Kidney (tissue), 14 donors: ENCODE results near the gene TAF12. TPM values are rescaled to one million over a fixed set of nuclear protein-coding genes. Genes with fewer than 3 reads are reported as not detected.
"Not testable (repeated sequence)": the region's sequence is repeated elsewhere in the genome, so short reads cannot be mapped to it uniquely, and the experiment has no call there.

Experiments used
- DNase-seq, 5 donors: peaks; one replicate each; pipeline ENCODE4 v3.0.0-alpha.2; 2013 to 2020
- FAIRE-seq: peaks from 2 replicates; lab custom pipeline; 2012; peaks lifted over from hg19 to GRCh38; lab: Jason Lieb, UNC
- H3K27ac ChIP-seq, 2 donors: one replicate each; pipeline ENCODE4 v1.7.0; 2013; ENCODE audit warnings: low read depth in 2 of 2, low read length in 2 of 2, inconsistent platforms in 1 of 2
- H3K27me3 ChIP-seq: one replicate; pipeline ENCODE4 v1.7.1; 2013; ENCODE audit warnings: low read length, inconsistent platforms; ENCODE audit not compliant: control insufficient read depth, insufficient read depth
- H3K36me3 ChIP-seq, 3 donors: one replicate each; pipeline versions ENCODE4 v1.7.0 to v1.7.1; 2013; ENCODE audit warnings: low read length in 3 of 3, control low read depth in 1 of 3, inconsistent platforms in 1 of 3; ENCODE audit not compliant: insufficient read depth in 3 of 3, control insufficient read depth in 2 of 3
- H3K4me1 ChIP-seq, 3 donors: one replicate each; pipeline versions ENCODE4 v1.7.0 to v1.7.1; 2013; ENCODE audit warnings: low read length in 3 of 3, inconsistent platforms in 1 of 3, low read depth in 1 of 3; ENCODE audit not compliant: control insufficient read depth in 2 of 3, insufficient read depth in 2 of 3
- H3K4me3 ChIP-seq, 3 donors: one replicate each; pipeline versions ENCODE4 v1.7.0 to v1.8.1; 2013; ENCODE audit warnings: low read length in 3 of 3, control low read depth in 1 of 3, inconsistent platforms in 1 of 3
- H3K9ac ChIP-seq, 3 donors: one replicate each; pipeline versions ENCODE4 v1.7.0 to v1.7.1; 2013; ENCODE audit warnings: low read length in 3 of 3, control low read depth in 1 of 3, inconsistent platforms in 1 of 3
- H3K9me3 ChIP-seq, 3 donors: one replicate each; pipeline versions ENCODE4 v1.7.0 to v1.7.1; 2013; ENCODE audit warnings: low read length in 3 of 3, control low read depth in 1 of 3, inconsistent platforms in 1 of 3; ENCODE audit not compliant: control insufficient read depth in 2 of 3, insufficient read depth in 1 of 3
- CTCF ChIP-seq: IDR thresholded peaks from 3 replicates; pipeline ENCODE4 v1.5.1; 2012; ENCODE audit warnings: mild to moderate bottlenecking, moderate library complexity, borderline replicate concordance; ENCODE audit not compliant: insufficient read depth; ENCODE audit errors: extremely low read depth
- intact Hi-C: fragments of 100-400 bp; cut with DNase I; formaldehyde crosslinking; loops from one replicate; pipeline ENCODE4 v1.11.1; 2022
- polyA plus RNA-seq: library from polyadenylated mRNA; stranded (reverse); fragments of 350-450 nt; fragmentation: Illumina TruSeq; extraction: RNeasy Lipid Tissue Mini Kit (QIAGEN cat#74804); gene quantifications from one replicate; pipeline ENCODE4 v1.2.3, GENCODE V29; 2014; ENCODE audit warnings: low read depth, low replicate concordance; ENCODE audit not compliant: insufficient read depth
- total RNA-seq: library from RNA; stranded (reverse); fragmentation: NEBNext Ultra II Directional; extraction: Animal tissue kit (Norgen Biotek cat#: 25700); gene quantifications from one replicate; pipeline ENCODE4 v1.2.1, GENCODE V29; 2021
- donor health status: control.
- donor health status: control.
- donor health status: control.
- donor health status: control.
- donor health status: control.
- donor health status: DM: yes; HTN: yes; CAD: no.
- donor health status: Normal renal cell carcinoma (clear cell type).

Gene TAF12
- total and polyA plus RNA-seq, 2 donors from 2014 or later: 15.0 to 22.8 TPM

- peaks cover 0 to 4% (median 4%) of the 10 kb centered on the region in 3 donors for H3K4me1 ChIP-seq
- H3K27me3 ChIP-seq: no peaks in the 10 kb centered on the region
- intact Hi-C loops: no loop called here
- no peak for TF ChIP-seq CTCF
- H3K4me3 ChIP-seq: no peak overlapping the region
- H3K27ac ChIP-seq: no peak overlapping the region
- FAIRE-seq: no peak
- no peaks in the 10 kb centered on the region for H3K9me3 ChIP-seq
- no peak overlapping the region for H3K9ac ChIP-seq
- DNase-seq: no peak
- no peaks in the 10 kb centered on the region for H3K36me3 ChIP-seq
Measured at GRCh38 chr1:28666806-28667205, 23.9 kb upstream of the TAF12 start.

GRCh38 chr1:28663871-28664470 is 21.1 kb upstream of the TAF12 start:
- DNase-seq: no peak
- TF ChIP-seq CTCF: no peak
- no peak overlapping the region for H3K27ac ChIP-seq
- H3K9ac ChIP-seq: no peak overlapping the region
- intact Hi-C loops: no loop called here
- H3K4me3 ChIP-seq: no peak overlapping the region
- no peaks in the 10 kb centered on the region for H3K9me3 ChIP-seq
- H3K36me3 ChIP-seq: no peaks in the 10 kb centered on the region
- FAIRE-seq: no peak
- no peaks in the 10 kb centered on the region for H3K27me3 ChIP-seq
- H3K4me1 ChIP-seq: peaks cover 0 to 4% (median 4%) of the 10 kb centered on the region in 3 donors

DNA sequence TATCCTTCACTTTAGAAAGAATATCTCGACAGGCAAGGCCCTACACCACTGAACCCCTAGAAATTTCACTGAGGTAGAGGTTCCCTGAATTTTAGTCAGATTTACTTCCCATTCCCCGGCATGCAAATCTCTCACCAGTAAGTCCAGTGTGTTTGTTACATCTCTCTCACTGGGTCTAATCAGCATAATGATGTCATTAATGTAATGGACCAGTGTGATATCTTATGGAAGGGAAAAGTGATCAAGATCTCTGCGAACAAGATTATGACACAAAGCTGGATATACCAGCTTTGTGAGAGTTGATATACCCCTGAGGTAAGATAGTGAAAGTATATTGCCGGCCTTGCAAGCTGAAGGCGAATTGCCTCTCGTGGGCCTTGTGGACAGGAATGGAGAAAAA is 13.5 kb upstream of the TAF12 start:
- FAIRE-seq (no peak), DNase-seq (no peak)
- TF ChIP-seq CTCF: no peak
- Histone ChIP-seq H3K9me3 (no peaks in the 10 kb centered on the region), H3K9ac (no peak overlapping the region), H3K27me3 (no peaks in the 10 kb centered on the region), H3K27ac (no peak overlapping the region), H3K4me3 (no peak overlapping the region), H3K36me3 (no peaks in the 10 kb centered on the region), H3K4me1 (no peaks in the 10 kb centered on the region)
- intact Hi-C loops: no loop called here

- not testable (repeated sequence) for DNase-seq, H3K4me1 ChIP-seq
Measured at GRCh38 chr1:28655448-28656311, 12.8 kb upstream of the TAF12 start.

More at GRCh38 chr1:28655448-28656311, 12.8 kb upstream of the TAF12 start:
- H3K9me3 ChIP-seq, H3K9ac ChIP-seq, FAIRE-seq, H3K27ac ChIP-seq, intact Hi-C loops, H3K36me3 ChIP-seq, H3K27me3 ChIP-seq, H3K4me3 ChIP-seq: not testable (repeated sequence)
